Measurements from ENCODE around the gene SHCBP1.

Gene SHCBP1

DNA sequence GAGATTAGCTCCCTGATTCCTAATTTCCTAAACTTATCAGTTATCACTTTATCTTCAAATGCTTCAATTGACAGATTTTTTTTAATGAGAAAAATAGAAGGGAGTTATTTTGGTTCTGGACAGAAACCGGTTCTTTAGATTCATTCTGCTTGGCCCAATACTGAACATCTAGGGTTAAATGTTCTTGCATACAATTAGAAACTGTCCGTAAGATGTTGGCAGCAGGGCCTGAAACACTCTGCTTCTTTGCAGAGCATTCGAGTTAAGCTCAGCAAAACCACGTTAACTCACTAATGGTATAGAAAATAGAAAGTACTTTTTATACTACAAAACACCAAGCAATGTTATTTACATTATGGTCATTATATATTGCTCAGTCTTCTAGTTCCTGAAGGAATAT, 7.2 kb downstream of the SHCBP1 start:
- DNase-seq (ENCODE audit: low spot score) = no peak

DNA sequence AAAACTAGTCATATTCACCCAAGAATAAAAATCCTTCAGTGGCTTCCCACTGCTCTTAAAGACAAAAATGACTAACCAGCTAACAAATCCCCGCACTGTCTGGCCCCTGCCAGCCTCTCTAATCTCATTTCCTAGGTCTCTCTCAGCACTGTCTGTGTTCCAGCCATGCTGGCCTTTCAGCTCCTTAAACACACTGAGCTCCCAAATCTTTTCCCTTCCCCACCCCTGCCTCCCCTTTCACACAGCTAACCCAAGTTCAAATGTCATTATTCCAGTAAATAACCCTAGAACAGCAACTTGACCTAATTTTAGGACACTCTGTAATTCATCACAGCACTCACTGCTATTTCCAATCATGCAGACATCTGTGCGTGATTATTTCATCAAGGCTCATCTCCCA, 7.8 kb downstream of the SHCBP1 start:
- DNase-seq (ENCODE audit: low spot score) = no peak

DNA sequence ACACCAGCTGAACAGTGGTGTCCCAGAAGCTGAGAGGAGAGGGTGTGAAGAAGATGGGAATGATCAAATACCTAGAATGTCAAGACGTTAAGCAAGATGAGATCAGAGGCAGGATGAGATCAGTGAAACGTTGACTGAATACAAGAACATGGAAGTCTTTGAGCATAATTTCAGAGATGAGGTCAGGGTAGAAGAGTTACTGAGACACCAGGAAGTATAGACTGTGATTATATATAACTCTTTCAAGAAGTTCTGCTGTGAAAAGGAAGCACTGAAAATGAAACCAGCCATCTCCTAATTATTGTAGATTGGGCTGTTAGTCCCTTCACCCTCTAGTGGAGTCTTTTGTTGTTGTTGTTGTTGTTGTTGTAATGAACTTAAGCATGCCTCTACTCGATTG, 9.1 kb downstream of the SHCBP1 start:
- DNase-seq (ENCODE audit: low spot score) = no peak

DNA sequence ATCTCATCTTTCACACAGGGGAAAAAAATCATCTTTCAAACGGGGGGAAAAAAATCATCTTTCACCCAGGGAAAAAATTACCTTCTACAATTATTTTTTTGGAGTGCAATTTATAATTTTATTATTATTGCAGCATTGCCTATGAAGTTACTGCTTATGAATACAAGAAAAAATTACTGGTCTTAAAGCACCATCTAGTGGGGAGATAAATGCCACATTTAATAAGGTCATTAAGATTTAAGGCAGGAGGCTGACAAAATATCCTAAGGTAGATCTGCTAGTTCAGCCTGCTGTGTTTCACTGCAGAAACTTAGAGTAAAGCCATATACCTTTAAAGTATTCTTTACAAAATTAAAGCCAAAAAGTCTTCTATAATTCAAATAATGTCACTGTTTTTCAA, 13.7 kb downstream of the SHCBP1 start:
- DNase-seq (ENCODE audit: low spot score) = peak; percentile 46

DNA sequence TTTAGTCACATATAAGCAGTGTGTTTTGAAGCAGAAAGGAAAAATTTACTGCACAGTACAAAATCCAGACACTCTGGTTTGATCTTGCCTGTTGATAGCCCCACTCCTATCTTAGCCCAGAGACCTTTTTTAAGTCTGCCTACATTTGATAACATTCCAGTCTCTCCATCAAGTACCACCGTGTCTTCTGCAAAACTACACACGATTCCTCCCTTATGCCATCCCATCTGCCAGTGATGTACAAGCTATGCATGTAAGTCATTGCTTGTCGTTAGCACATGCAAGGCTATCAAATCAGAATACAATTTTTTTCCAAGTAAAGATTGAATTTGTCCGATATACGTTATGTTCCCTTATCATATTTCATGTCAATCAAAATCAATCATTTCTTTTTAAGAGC, 14.9 kb downstream of the SHCBP1 start:
- DNase-seq (ENCODE audit: low spot score) = no peak

DNA sequence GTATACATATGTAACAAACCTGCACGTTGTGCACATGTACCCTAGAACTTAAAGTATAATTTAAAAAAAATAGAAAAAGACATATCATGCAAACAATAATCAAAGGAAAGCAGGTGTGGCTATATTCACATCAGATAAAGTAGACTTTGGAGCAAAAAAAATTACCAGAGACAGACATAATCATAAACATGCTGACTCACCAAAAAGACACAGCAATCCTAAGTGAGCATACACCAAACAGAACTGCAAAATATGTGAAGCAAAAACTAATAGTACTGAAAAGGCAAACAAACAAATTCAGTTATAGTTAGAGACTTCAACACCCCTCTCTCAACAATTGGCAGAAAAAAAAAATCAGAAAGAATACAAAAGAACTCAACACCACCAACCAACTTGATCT, 29.9 kb downstream of the SHCBP1 start:
- DNase-seq (ENCODE audit: low spot score) = no peak

DNA sequence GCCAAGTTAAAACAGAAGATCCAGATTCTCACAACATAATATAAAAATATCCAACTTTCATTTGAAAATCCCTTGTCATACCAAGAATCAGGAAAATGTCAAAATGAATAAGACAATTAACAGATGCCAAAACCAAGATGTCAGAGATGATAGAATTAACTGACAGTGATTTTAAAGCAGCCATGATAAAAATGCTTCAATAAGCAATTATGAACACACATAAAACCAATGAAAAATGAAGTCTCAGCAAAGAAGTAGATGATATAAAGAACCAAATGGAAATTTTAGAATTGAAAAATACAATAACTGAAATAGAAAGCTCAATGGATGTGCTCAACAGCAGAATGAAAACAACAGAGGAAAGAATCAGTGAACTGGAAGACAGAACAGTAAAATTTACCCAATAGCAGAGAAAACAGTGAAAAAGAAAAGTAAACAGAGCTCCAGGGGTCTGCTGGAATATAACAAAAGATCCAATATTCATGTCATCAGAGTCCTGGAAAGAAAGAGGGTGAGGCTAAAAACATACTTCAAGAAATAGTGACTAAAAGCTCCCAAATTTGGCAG, 35.1 kb downstream of the SHCBP1 start:
- DNase-seq (ENCODE audit: low spot score) = no peak

DNA sequence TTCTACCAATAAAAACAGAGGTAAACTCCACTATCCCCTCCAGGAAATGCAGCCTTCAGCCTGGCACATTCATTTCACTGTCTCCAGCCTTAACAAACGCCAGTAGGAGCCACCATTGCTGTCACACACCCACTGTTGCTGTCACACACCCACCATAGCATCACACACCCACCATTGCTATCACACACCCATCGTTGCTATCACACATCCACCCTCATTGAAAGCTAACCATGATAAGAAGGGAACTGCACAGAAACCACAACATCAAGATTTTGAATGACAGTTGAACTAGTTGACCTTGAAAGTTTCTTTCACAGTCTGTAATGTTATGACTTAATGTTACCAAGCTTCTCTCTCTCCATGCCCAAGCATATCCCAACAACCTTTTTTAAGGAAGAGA, 38.1 kb downstream of the SHCBP1 start:
- DNase-seq (ENCODE audit: low spot score) = no peak

DNA sequence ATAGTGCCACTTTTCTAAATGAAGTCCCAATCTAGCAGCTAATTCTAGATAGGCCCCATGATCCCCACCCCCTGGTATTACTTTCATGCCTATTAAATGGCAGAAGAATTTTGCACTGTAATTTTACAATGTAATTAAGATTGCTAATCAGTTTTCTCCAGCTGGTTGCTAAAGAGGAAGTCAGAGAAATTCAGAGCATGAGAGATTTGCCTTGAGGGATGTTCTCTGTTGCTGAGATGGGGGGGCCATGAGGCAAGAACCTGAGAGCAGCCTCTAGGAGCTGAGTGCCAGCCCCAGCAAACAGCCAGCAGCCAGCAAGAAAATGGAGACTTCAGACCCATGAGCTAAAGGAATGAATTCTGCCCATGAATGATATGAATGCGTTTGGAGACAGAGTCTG, 38.9 kb downstream of the SHCBP1 start:
- DNase-seq (ENCODE audit: low spot score) = no peak

DNA sequence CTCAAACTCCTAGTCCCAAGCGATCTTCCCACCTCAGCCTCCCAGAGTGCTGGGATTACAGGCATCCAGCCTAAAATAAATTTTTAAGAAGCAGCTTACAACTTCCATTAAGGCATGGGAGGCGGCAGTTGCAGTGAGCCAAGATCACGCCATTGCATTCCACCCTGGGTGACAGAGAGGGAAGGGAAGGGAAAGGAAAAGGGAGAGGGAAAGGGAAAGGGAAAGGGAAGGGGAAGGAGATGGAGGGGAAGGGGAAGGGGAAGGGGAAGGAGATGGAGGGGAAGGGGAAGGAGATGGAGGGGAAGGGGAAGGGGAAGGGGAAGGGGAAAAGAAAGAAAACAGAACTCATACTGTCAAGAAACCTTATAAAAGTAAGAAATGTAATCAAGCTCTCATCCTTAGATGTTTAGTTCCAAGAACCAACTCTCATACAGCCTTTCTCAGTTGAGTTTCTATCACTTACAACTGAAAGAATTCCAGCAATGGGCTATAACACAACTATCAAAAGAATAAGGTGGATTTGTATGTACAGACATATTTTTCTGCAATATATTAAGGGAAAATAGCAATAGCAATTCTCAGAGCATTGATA, 43.1 kb downstream of the SHCBP1 start:
- DNase-seq (ENCODE audit: low spot score) = no peak

DNA sequence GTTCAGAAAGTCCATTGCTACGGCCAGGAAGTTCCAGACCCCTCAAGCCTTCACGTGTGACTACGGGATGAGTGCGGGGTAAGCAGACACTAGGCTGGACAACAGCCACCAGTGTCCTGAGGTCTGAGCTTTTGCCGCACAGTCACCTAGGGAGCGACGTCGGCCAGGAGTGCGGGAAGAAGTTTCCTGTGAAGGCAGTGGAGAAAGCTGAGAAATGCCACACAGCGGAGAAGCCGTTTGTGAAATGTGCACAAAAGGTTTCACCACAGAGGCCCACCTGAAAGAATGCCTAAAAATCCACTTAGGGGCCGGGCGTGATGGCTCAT, 47.4 kb downstream of the SHCBP1 start:
- no peak for DNase-seq (ENCODE audit: low spot score)

DNA sequence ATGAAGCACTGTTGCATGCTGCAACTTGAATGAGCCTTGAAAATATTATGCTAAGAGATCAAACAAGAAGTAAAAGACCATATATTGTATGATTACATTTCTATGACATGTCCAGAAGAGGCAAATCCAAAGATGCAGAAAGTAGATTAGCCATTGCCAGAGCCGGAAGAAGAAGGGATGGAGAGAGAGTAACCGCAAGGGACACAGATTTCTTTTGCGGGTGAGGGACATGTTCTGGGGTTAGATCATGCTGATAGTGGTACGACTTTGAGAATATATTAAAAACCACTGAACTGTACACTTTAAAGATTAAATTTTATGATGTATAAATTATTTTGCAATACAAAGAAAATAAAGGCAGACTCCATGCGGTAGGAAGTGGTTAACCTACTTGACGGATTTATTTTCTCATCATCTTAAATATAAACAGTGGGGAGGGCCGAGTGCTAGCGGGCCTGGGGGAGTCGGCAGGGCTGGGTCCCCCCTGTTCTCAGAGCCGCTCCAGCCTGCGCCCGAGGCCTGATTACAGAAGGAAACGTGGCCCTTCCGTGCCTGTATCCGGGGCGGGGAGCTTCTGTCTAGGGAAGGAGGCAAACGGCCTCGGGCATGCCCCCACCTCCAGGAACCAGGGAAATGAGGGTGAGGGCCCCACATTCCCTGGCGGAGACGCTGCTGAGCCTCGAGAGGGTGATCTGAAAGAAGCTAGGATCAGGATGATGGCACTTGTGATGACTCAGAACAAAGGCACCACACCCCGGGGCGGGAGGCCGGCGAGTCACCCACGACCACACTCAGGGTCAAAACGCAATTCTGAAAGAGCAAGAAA, 48.0 kb downstream of the SHCBP1 start:
- DNase-seq (ENCODE audit: low spot score) = no peak

DNA sequence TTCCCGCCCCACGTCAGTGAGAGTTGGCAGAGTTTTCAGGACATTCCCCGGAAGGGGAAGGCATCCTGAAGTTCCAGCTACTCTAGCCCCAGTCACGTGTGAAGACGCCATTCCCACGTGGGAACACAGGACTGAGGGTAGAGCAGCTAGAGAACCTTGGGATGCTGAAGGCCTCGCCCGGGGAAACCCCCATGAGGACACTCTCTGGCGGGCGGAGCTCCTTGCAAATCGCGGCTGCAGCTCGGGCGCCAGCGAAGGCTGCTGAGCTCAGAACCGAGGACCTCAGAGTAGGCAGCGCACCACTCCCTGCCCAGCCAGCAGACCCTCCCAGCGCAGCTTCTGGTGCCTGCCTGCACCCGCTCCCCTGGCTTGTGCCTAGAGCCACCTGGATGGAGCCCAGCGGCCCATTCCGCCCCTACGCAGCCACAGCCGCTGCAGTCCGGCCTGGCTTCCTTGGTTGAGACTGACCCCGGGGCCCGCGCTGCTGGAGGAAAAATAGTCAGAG, 51.9 kb downstream of the SHCBP1 start:
- DNase-seq (ENCODE audit: low spot score) = no peak

DNA sequence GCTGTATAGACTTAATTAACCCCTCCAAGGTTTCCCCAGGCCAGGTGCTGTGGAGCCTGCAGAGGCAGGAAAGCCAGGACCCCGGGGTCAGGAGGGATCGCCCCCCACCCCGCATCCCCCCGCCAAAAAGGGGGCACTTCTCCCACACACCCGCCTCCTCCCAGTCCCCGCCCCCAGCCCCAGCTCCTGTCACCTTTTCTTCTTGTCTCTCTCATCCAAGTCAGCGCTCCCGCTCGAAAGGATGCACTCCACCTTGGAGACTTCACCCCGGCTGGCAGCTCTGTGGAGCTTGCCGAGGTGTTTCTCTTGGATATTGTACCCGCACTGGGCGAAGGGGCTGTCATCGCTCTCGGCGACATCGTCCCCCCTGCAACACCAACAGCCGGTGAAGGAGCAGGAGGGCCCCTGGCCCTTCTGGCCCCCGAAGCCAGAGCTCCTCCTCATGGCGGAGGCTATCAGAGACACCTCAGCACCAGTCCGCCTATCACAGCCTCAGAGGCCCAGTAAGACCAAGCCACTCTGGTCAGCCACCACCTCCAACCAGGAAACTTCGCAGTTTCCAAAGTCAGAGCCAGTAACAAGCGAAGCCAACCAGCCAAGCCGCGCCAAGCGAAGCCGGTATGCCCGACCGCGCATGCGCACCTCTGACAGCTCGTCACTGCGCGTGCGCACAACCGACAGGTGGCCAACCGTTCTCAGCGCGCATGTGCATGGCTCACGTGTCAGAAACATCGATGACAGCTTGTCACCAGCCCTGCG, 52.5 kb downstream of the SHCBP1 start:
- no peak for DNase-seq (ENCODE audit: low spot score)

DNA sequence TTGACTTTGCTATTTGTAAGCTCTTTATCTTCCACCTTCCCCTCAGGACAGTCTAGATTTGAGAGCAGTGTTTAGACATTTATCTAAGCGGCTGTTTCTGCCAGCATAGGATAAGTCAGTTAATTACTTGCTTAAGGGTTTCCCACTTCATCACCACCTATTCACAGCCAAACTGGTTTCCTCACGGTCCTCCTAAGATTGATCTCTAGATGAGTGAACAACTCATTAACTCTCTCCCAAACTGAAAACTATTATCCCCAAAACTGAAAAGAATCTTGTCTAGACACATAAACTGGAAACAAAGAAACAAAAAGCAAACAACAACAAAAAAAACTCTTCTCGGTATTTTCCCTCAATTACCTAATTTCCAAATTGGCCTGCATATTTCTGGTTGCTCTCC, 58.2 kb downstream of the SHCBP1 start:
- no peak for DNase-seq (ENCODE audit: low spot score)

DNA sequence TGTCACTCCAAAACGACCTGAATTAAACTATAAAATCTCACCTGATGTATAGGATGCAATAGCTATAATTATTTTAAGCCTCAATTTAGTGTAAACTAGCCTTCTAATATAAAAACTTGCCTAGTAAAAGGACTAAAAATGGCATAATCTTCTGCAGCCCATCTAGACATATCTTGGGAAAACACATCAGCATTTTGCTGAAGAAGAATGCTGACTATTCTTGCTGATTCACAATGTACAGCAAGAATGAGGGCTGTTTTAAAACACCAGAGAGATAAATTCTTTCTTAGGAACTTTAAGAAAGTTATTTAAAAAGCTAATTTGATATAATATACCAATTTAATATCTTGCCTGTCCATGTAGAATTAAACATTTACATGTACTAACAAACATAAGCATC, 63.2 kb downstream of the SHCBP1 start:
- no peak for DNase-seq (ENCODE audit: low spot score)

DNA sequence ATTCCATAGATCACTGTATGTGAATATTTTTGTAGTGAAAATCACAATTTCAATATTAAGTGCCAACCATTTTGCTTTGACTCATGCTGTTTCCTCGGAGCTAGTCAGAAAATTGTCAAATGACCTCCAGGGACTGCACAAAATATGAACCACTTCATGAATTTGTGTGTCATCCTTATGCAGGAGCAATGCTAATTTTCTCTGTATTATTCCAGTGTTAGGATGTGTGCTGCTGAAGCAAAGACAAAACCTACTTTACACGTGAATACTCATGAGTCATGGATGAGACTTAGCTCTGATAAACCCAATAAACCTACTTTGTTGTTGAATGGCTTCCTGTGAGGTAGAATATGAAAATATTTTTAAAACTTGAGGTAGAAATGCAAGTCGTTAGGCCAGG, 65.2 kb downstream of the SHCBP1 start:
- DNase-seq (ENCODE audit: low spot score) = no peak

DNA sequence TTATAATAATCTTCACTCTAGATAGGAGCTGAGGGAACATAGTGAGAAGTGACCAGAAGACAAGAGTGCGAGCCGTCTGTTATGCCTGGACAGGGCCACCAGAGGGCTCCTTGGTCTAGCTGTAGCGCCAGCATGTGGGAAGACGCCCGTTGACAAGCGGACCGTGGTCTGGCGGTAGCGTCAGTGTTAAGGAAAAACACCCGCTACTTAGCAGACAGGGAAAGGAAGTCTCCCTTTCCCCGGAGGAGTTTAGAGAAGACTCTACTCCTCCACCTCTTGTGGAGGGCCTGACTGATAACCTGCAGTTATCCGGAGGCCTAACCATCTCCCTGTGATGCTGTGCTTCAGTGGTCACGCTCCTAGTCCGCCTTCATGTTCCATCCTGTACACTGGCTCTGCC, 66.7 kb downstream of the SHCBP1 start:
- DNase-seq (ENCODE audit: low spot score) = peak; percentile 31

DNA sequence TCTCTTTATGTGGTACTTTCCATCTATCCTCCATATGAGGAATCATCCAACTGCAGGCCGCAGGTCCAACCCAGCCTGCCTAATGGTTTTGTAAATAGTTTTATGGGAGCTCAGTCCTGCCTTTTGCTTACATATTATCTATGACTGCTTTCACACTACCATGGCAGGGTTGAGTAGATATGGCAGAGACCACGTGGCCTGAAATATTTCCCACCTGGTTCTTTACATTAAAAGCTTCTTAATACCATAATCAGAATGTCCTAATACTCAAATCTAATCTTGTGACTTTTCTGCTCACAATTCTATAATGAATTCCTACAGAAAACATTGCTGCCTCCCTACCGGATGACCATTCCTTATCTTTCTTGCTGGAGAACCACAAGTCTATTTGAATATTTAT, 71.7 kb downstream of the SHCBP1 start:
- no peak for DNase-seq (ENCODE audit: low spot score)
